HG03432 (cell line): Measurements from ENCODE around the gene CBS.
"Not testable (repeated sequence)": the region's sequence is repeated elsewhere in the genome, so short reads cannot be mapped to it uniquely, and the experiment has no call there.

ENCODE experiments used
- ATAC-seq: cut with Tn5 transposase; IDR thresholded peaks from one replicate; pipeline ENCODE4 v1.9.1; 2021; ENCODE audit warnings: mild to moderate bottlenecking, moderate library complexity; ENCODE audit not compliant: unreplicated experiment

Gene CBS

DNA sequence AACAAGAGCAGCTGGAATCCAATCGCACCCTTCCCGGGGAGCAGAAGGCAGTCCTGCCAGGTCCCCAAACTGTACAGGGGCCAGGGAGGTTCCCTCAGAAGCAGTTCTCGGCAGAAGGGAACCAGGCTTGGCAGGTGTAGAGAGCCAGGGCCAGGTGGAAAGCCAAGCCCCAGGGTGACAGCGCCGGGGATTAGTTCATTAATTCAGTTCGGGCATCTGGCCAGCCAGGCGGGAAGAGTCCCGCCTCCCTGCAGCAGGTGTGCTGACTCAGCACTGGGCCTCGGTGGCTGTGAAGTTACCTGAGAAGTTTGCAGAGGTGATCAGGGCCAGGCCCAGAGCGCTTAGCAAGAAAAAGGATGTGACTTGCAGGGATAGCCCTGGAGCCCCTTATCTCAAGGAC, 6.0 kb downstream of the CBS start:
- not testable (repeated sequence) for ATAC-seq

DNA sequence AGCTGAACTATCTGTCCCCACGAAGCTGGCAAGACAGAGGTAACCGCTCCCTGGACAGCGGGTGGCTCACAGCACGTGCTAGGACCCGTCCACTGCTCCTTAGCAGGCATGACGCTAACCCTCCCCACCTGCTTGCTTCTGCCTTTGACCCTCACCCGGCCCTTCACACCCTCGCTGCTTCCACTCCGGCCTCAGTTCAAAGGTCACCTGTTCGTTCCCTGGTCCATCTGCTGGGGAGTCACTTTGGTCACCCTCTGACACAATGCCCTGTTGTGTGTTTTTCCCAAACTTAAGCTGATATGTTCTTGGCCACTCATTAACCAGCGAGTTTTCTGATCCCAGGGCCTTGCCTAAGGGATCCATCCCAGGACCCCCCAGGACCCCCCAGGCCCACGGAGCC, 7.6 kb downstream of the CBS start:
- not testable (repeated sequence) for ATAC-seq

DNA sequence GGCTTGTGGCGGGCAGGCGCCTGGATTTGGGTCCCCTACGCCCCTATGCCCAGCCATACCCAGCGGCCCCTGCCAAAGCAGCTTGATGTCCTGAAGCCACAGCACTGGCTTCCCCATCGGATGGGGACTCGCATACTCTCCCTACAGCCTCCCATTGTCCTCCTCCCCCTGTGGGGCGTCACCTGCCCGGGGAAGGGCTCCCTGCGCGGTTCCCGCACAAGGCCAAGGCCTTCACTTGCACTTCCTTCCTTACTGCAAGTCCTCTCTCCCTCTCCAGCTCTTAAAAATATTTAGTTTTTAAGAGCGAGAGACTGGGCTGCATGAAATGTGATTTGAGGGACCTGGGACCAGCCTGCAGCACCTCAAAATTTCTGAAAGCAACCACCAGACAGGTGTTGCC, 8.9 kb downstream of the CBS start:
- not testable (repeated sequence) for ATAC-seq

DNA sequence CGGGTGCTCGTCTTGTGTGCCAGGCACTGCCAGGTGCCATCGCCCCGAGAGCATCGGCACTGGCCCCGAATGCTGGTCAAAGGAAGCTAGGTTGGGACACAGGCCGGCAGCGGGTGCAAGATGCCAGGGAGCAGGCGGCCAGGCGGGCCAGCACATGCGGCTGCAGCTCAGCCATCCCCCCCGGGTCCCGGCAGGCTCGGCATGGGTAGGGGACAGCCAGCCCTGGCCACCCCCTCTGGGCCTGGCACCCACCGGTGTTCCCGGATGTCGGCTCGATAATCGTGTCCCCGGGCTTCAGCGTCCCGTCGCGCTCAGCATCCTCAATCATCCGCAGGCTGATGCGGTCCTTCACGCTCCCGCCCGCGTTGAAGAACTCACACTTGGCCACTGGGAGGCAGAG, 9.6 kb downstream of the CBS start:
- ATAC-seq: not testable (repeated sequence)

DNA sequence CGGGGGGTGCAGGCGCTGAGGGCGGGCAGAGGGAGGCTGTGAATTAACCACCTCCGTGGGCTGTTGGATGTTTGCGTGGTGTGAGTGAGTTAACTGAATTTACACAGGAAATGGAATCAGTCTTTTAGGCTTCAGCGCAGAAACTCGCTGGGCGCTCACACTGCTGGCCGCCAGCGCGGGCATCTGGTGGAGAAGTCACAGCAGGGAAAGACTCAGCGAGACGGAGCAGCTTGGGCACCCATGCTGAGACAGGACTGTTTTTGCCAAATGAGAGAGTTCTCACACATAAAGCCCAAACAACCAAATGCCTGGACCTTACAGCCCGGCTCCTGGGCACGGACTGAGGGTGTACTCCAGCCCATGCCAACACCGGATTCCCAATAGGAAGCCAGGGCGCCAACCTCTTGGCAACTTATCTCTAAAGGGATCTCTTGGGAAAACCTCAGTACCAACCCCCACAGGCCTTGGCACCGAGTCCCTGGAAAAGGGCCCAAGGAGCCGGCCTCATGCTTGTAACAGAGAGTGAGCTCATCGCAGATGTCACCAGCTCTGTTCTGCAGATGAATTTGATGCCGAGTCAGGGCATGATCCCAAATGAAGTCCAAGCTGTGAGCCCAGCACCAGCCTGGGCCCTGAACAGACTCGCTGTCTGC, 11.2 kb downstream of the CBS start:
- not testable (repeated sequence) for ATAC-seq

DNA sequence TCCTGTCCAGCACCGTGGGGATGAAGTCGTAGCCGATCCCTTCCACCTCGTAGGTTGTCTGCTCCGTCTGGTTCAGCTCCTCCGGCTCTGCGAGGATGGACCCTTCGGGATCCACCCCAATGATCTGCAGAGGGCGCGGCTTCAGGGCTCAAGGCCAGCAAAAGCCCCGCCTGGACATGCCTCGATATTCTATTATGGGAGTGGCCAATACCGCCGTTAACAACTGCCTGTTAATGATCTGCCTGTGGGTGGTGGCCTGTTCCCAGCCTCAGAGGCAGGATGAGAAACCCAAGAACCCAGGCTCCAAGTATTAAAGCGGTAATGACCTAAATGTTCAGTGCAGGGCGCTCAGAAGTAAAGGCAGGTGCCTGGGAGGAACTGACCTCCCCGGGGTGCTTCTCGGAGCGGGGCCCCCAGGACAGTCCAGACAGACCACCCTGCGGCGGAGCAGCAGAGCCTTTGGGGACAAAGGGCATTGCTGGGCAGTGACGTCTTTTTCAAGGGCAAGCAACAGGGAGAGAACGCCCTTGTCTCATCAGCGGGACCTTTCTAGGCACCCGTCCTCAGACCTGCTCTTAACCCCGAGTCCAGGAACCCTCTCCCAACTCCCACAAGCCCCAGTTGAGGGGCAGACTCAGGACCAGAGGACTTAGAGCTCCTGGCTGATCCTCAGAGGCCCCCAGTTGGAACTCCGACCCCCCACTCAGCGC, 12.5 kb downstream of the CBS start:
- ATAC-seq: not testable (repeated sequence)

DNA sequence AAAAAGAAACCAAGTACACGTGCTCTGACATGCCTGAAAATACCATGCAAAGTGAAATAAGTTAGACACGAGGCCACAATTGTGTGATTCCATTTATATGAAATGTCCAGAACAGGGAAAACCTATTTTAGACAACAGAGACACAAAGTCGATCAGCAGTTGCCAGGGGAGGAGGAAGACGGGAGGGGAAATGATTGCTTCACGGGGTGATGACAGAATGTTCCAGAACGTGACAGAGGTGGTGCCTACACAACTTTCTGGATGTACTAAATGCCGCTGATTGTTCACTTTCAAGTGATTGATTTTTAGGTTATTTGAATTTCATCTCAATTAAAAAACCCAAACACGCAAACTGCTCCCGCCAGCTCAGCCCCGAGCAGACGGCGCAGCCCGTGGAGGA, 22.5 kb downstream of the CBS start:
- ATAC-seq: not testable (repeated sequence)

DNA sequence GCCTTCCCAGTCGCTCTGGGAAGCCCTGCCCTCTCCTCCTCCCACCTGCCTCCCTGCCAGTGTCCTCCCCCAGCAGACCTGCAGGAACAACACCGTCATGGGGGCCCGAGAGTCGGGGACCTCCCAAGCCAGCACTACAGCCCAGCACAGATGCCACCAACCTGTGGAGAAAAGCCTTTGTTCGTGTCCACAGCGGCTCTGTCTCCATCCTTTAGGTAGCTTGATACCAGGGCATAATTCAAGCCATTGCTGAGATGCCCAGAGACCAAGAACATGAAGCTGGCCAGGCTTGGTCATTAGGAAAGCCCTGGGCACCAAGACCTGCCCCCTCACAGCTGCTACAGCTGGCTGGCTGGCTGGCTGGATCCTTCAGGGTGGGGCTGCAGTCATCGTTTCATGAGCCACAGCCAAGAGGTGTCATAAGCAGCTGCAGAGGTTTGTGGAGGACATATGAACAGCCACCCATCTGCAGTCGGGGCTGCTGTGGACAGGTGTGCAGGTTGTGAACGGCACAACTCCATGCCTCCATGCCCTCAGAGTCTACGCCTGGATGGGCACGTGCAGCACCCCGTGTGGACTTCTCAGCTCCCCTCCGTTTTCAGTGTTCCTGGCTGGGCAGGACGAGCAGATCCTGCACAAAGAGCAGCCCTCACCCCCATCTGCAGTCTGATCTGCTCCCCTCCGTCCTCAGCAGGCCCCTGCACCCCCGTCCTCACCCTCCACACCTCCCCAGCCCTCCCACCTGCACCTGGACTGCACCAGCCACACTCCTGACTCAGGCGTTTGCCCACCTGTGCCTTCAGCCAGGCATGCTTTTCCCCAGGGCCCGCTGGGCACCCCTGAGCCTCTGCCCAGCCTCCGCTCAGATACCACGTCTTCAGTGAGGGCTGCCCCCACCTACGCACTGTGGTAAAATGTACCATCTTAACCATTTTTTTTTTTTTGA, 29.5 kb downstream of the CBS start:
- not testable (repeated sequence) for ATAC-seq

DNA sequence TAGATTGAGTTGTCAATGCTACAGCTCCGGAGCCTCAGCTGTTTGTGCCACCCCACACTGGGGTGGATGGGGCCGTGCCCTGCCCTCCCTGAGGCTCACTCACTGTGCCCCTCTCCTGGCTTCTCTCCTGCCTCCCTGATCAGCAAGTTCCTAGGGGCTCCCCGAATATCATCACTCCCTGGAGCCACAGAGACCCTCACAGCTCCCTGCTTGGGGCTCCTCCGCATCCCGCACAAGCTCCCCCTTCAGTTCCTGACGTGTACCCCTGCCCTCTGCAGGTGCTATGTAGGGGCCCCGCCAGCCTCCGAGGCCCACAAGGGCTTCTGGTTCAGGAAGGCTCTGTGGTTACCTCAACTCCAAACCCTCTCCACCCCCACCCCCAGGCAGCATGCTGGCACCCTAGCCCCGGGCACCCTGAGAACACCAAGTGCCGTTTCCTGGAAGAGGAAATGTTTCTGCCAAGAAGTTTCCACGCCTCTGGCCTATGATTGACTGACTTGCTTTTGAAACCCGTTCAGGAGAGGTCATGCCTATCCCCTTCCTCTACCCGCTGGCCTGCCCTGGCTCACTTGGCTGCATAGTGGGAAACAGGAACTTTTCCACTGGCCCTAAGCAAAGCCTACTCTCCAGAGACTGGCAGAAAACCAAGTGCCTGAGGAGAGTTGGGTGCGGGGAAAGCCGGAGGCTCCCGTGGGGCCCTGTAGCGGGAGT, 30.3 kb downstream of the CBS start:
- ATAC-seq: not testable (repeated sequence)

DNA sequence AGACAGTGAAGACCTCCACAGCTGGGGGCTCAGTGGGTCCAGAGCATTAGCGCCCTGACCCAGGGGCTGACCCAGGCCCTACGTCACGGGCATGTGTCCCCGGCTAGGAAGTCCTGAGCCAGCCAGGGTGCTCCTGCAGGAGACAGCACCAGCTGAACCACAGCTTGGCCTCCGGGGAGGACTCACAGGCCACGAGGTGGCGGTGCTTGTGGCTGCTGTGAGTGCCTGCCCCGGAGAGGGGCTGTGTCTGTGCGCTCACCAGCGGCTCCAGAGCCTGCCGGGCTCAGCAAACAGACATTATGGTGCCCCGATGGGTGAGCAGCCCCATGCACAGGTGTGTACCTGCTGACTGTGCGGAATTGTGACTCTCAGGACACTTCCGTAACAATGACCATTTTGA, 31.1 kb downstream of the CBS start:
- not testable (repeated sequence) for ATAC-seq

DNA sequence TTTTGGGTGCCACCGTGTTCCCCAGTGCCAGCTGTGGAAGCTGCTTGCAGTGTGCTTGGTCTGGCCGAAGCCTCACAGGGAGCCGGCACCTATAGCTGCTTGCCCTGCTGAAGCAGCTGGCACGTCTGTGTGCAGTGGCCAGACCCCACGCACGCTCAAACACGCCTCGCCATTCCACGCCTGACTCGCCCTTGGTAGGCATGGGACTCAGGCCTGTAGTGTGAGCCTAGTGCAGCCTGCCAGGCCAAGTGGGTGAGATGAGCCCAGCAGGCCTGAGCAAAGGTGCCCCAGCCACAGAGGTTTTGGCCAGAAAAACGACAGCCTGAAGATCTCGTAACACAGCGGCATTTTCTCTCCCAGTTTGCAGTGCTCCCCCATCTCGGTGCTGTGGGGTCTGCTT, 32.3 kb downstream of the CBS start:
- ATAC-seq: not testable (repeated sequence)

DNA sequence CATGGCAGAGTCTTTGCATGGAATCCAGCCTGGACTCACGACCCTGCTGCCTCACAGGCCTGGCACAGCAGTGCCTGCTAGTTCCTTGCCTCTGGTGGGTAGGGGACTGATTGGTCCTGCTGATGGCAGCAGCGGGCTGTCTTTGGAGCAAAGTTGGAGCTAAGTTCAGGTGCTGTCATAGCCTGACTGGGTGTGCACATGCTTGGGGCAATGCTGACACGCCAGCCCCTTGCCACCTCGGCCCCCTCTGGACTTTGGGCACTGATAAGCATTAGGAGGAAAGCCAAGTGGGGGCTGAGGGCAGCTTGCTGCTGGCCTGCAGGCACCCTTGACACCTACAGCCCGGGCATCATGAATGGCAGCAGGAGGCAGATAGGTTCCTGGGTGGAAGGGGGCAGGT, 33.5 kb downstream of the CBS start:
- ATAC-seq: not testable (repeated sequence)

DNA sequence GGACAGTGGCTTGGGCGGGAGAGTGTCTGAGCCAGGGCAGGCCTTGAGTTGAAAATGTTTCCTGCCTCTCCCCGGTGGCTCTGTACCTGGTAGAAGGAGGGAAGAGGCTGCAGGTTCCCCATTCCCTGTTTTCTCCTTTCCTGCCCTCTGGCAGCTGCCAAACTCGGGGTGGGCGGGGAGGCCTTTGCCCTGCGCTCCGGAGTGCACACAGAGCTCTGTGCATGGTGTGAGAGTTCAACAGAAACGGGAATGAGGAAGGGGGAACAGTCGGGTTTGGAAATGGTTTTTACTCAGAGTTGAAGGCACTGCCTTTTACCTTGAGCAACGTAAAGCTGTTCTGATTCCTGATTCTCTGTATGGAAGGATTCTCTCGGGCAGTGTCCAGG, 37.0 kb downstream of the CBS start:
- ATAC-seq: not testable (repeated sequence)

DNA sequence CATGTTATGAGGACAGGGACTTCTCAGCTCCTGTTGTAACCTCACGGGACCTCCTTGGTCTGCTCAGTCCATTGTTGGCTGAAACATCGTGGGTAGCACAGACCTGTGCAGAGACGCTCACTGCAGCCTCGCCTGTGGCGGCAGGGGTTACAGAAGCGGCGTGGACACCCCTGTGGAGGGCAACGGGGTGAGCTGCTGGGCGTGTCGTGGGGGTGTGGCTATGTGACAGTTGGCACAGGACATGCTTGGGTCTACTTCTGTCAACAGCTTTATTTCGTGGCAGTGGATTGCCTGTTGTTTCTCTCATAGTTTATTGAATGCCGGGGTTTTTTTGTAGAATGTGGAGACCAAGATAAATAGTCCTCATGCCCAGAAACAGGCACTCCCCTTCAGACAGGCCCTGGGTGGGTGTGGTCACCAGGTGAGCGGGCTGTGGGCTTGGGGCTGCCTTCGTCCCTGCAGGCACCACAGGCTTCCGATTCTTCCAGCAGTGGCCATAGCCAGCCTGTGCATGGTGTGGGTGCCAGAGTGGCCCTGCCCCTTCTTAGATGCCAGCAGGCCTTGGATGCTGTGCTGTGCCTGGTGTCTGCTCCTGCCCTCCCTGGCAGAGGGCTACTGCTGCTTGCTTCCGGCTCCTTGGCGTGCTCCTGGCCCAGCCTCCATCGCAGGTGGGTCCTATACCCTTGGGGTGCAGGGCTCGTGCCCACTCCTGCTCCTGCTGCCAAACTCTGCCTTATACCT, 37.5 kb downstream of the CBS start:
- not testable (repeated sequence) for ATAC-seq

DNA sequence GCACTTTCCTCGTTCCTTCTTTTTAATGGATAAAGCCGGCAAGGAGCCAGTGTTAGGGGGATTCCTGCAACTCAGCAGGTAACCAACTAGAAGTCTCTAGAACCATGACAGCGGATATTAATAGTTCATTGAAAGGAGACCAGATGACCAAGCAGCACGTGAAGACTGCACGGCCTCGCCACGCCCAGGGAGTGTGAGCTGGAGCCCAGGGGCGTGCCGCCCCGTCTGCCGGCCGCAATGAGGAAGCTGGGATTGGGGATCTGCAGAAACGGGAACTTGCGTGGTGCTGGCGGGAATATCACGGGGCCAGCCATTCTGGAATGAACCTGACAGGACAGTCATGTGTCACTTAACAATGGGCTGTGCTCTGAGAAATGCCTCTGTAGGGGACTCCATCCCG, 38.7 kb downstream of the CBS start:
- not testable (repeated sequence) for ATAC-seq

DNA sequence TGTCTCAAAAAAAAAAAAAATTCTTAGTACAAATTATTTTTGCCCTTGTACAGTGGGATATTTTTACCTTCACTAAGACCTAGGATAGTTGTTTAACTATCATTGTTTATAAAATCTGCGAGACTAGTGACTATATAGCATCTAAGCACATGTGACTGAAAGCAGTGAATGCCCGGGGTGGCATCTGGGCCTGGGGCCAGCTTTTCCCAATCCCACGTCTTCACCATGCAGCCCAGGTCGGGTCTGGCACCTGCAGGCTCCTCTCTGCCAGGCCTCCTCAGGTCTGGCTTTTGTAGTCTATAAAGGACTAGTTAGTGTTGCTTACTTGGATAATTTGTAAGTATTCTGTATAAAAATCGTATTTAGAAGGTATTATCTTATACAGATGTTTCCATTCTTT, 40.8 kb downstream of the CBS start:
- ATAC-seq: no peak

DNA sequence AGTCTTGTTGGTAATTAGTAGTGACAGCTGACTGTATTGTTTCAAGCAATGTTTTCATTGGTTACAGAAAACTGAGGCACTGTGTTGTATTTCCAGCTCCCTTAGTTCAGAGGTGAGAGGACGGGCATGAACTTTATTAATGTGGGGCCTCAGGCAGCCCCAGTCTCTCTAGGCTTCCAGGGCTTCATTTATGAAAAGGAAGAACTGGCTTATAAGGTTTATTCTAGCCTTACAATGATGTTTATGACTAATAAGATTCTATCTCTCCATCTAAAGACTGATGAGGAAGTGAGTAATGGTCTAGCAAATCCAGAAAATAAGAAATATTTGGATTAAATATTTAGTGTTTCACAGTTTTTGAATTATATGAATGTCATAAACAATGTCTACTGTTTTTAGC, 41.5 kb downstream of the CBS start:
- no peak for ATAC-seq

DNA sequence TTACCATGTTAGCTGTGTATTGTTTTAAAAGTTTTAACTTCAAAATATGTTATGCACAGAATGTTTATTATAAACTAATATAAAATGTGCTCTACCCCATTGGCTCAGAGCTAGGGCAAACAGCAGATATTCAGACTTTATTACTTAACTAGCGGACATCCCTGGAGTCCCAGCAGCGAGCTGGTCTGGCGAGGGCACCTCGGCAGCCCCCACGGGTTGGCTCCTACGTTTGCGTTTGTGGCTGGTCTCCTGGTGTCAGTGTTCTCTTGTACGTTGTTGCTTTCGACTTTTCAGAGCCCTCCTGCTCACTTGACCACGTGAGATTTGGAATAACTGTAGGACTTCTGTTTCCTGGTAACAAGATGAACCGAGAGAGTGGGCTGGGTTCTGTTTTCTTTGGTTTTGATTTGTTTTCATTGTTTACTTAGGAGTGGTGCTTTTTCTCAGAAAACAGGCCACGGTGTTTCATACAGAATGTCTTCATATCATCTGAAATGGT, 44.5 kb downstream of the CBS start:
- ATAC-seq: no peak

DNA sequence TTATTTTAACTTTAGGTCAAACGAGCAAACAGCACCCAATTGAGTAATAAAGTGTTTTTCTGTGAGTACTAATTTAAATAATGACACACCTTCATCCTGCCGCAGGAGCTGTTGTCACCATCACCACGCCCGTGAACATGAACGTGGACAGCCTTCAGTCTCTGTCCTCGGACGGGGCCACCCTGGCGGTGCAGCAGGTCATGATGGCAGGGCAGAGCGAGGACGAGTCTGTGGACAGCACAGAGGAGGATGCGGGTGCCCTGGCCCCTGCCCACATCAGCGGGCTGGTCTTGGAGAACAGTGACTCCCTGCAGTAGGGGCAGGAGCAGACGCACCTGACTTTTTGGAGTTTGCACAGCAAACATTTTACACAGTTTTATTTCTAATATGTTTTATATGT, 45.9 kb downstream of the CBS start:
- no peak for ATAC-seq
